Stimulated activated CD8-positive, alpha-beta memory T cell treated with anti-CD3 and anti-CD28 coated beads, Interleukin-15, amount 100 ng/mL, for 4 hours (primary cell): ENCODE data around the gene SENP8.
A peak's percentile ranks its signal among the peaks of the same experiment; 100 is the strongest.
"Not testable (repeated sequence)": the region's sequence is repeated elsewhere in the genome, so short reads cannot be mapped to it uniquely, and the experiment has no call there.

Experiments
- DNase-seq, 2 donors: peaks; one replicate each; pipeline ENCODE4 v3.0.0-alpha.2; 2020; ENCODE audit warnings: low read depth in 2 of 2

SENP8 gene

GRCh38 chr15:72155635-72156616, 37.7 kb downstream of the SENP8 start:
- DNase-seq = peak; percentile 50 to 61

GRCh38 chr15:72156928-72157327, 38.7 kb downstream of the SENP8 start:
- DNase-seq = no peak

GRCh38 chr15:72160696-72161245, 42.6 kb downstream of the SENP8 start:
- no peak for DNase-seq

- DNase-seq = no peak
These were observed 43.3 kb downstream of the SENP8 start for GRCh38 chr15:72161361-72162132.

GRCh38 chr15:72162569-72162968, 44.4 kb downstream of the SENP8 start:
- DNase-seq = no peak

- DNase-seq = no peak
These were observed 45.5 kb downstream of the SENP8 start for GRCh38 chr15:72163719-72164118.

GRCh38 chr15:72166716-72167417, 48.7 kb downstream of the SENP8 start:
- no peak for DNase-seq

- no peak for DNase-seq
These were observed 49.2 kb downstream of the SENP8 start for GRCh38 chr15:72167445-72167844.

GRCh38 chr15:72168131-72168807, 50.1 kb downstream of the SENP8 start:
- no peak for DNase-seq

- DNase-seq = no peak
These were observed 50.6 kb downstream of the SENP8 start for GRCh38 chr15:72168808-72169190.

- DNase-seq = no peak
These were observed 51.2 kb downstream of the SENP8 start for GRCh38 chr15:72169236-72169920.

GRCh38 chr15:72169921-72170611, 51.9 kb downstream of the SENP8 start:
- DNase-seq = no peak

GRCh38 chr15:72170691-72171090, 52.5 kb downstream of the SENP8 start:
- no peak for DNase-seq

GRCh38 chr15:72171978-72172377, 53.8 kb downstream of the SENP8 start:
- not testable (repeated sequence) for DNase-seq

- no peak for DNase-seq
These were observed 54.6 kb downstream of the SENP8 start for GRCh38 chr15:72172796-72173195.

GRCh38 chr15:72173401-72173800, 55.2 kb downstream of the SENP8 start:
- no peak for DNase-seq

- DNase-seq = no peak
These were observed 55.8 kb downstream of the SENP8 start for GRCh38 chr15:72173864-72174550.

GRCh38 chr15:72174551-72175165, 56.5 kb downstream of the SENP8 start:
- DNase-seq = no peak
